Ishikawa (cell line): ENCODE measurements around the gene POLR2L.

Experiments
- CEBPB ChIP-seq: IDR thresholded peaks from 2 replicates; pipeline ENCODE4 v1.6.1; 2012
- CREB1 ChIP-seq: IDR thresholded peaks from 2 replicates; pipeline ENCODE4 v1.6.1; 2012; ENCODE audit warnings: low read depth
- EGR1 ChIP-seq: IDR thresholded peaks from 2 replicates; pipeline ENCODE4 v1.6.1; 2012
- EP300 ChIP-seq: IDR thresholded peaks from 2 replicates; pipeline ENCODE4 v1.6.1; 2012; ENCODE audit warnings: borderline replicate concordance
- FOXM1 ChIP-seq: IDR thresholded peaks from 2 replicates; pipeline ENCODE4 v1.6.1; 2012; ENCODE audit warnings: low read depth, borderline replicate concordance
- NFIC ChIP-seq: IDR thresholded peaks from 2 replicates; pipeline ENCODE4 v1.6.1; 2012
- RAD21 ChIP-seq: IDR thresholded peaks from 2 replicates; pipeline ENCODE4 v1.6.1; 2012; ENCODE audit warnings: low read depth
- TAF1 ChIP-seq: IDR thresholded peaks from 2 replicates; pipeline ENCODE4 v1.6.1; 2012; ENCODE audit warnings: low read depth, mild to moderate bottlenecking
- TCF12 ChIP-seq: IDR thresholded peaks from 2 replicates; pipeline ENCODE4 v1.6.1; 2012; ENCODE audit warnings: low read depth
- TEAD4 ChIP-seq: IDR thresholded peaks from 2 replicates; pipeline ENCODE4 v1.6.1; 2012
- YY1 ChIP-seq: IDR thresholded peaks from 2 replicates; pipeline ENCODE4 v1.6.1; 2012; ENCODE audit warnings: low read depth
- ZBTB7A ChIP-seq: IDR thresholded peaks from 2 replicates; pipeline ENCODE4 v1.6.1; 2012; ENCODE audit warnings: low read depth
- TF ChIP-seq, protein P1 (sequence below): IDR thresholded peaks from 2 replicates; pipeline ENCODE4 v1.6.1; 2012; ENCODE audit warnings: low read depth, mild to moderate bottlenecking
- TF ChIP-seq, protein P2 (sequence below): IDR thresholded peaks from 2 replicates; pipeline ENCODE4 v1.6.1; 2012
- TF ChIP-seq, protein P3 (sequence below): IDR thresholded peaks from 2 replicates; pipeline ENCODE4 v1.6.1; 2012

The POLR2L gene

DNA sequence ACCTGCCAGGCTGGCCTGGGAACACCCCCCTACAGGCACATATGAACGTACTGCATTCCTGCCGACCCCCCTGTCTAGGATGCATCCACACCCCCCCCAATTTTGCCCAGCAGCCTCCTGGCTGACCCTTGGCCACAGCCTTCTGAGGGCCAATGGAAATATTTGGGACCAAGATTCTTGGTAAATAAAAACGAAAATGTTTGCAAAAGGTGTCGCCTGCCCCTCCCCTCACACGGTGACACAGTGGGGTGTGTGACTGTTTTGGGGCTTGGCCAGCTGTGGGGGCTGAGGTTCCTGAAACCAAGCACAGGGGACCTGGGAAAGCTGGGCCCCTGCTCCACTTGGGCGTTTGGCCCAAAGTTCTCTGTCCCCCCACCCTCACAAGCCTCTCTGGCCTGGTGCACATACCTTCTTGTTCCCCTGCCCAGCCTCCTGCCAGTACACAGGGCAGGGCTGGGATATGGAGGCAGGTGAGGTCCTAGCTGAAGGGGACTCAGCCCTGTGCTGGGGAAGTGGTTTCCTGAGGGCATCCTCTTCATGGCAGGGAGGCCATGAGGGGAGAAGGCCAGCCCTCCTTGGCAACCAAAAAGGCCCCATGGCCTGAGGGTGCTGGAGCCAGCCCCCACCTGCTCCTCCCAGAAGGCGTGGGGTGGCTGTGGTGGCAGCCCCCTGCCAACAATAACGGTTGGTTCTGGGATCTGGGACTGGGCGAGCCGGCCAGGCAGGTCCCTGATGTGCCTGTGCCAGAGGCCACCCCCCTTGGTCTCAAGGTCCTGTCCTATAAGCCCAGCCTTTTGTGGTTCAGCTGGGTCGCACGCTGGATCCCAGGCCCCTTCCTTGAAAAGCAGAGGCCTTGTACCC, 16.7 kb downstream of the POLR2L start:
- TF ChIP-seq RAD21 (no peak), CEBPB (no peak), EP300 (no peak), YY1 (no peak), CREB1 (no peak)
- TF ChIP-seq, protein P1, sequence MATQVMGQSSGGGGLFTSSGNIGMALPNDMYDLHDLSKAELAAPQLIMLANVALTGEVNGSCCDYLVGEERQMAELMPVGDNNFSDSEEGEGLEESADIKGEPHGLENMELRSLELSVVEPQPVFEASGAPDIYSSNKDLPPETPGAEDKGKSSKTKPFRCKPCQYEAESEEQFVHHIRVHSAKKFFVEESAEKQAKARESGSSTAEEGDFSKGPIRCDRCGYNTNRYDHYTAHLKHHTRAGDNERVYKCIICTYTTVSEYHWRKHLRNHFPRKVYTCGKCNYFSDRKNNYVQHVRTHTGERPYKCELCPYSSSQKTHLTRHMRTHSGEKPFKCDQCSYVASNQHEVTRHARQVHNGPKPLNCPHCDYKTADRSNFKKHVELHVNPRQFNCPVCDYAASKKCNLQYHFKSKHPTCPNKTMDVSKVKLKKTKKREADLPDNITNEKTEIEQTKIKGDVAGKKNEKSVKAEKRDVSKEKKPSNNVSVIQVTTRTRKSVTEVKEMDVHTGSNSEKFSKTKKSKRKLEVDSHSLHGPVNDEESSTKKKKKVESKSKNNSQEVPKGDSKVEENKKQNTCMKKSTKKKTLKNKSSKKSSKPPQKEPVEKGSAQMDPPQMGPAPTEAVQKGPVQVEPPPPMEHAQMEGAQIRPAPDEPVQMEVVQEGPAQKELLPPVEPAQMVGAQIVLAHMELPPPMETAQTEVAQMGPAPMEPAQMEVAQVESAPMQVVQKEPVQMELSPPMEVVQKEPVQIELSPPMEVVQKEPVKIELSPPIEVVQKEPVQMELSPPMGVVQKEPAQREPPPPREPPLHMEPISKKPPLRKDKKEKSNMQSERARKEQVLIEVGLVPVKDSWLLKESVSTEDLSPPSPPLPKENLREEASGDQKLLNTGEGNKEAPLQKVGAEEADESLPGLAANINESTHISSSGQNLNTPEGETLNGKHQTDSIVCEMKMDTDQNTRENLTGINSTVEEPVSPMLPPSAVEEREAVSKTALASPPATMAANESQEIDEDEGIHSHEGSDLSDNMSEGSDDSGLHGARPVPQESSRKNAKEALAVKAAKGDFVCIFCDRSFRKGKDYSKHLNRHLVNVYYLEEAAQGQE = no peak

DNA sequence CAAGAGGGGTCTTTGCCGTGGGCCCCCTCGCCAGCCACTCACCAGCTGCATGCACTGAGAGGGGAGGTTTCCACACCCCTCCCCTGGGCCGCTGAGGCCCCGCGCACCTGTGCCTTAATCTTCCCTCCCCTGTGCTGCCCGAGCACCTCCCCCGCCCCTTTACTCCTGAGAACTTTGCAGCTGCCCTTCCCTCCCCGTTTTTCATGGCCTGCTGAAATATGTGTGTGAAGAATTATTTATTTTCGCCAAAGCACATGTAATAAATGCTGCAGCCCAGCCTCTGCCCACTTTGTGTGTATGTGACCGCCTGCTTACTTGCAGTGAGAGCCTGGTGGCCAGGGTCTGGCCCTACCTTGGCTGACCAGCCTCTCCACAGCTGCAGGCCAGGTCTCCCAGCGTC, 17.4 kb downstream of the POLR2L start:
- TF ChIP-seq YY1 (no peak), TEAD4 (no peak), FOXM1 (no peak), RAD21 (no peak), EGR1 (no peak), NFIC (no peak), TAF1 (no peak), ZBTB7A (no peak), CEBPB (no peak), TCF12 (no peak), CREB1 (no peak), EP300 (no peak)
- TF ChIP-seq, protein P1 = no peak
- TF ChIP-seq, protein P2, sequence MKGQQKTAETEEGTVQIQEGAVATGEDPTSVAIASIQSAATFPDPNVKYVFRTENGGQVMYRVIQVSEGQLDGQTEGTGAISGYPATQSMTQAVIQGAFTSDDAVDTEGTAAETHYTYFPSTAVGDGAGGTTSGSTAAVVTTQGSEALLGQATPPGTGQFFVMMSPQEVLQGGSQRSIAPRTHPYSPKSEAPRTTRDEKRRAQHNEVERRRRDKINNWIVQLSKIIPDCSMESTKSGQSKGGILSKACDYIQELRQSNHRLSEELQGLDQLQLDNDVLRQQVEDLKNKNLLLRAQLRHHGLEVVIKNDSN = no peak
- TF ChIP-seq, protein P3, sequence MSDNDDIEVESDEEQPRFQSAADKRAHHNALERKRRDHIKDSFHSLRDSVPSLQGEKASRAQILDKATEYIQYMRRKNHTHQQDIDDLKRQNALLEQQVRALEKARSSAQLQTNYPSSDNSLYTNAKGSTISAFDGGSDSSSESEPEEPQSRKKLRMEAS = no peak

DNA sequence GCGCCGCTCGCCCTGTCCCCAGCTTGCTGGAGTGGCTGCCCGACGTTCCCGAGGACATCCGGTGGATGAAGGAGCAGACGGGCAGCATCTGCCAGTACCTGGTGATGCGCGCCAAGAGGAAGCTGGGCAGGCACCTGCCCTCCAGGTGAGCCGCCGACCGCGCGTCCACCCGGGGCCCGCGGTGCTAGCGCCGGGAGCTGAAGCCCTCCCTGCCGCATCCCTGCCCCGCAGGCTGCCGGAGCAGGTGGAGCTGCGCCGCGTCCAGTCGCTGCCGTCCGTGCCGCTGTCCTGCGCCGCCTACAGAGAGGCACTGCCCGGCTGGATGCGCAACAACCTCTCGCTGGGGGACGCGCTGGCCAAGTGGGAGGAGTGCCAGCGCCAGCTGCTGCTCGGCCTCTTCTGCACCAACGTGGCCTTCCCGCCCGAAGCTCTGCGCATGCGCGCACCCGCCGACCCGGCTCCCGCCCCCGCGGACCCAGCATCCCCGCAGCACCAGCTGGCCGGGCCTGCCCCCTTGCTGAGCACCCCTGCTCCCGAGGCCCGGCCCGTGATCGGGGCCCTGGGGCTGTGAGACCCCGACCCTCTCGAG, 17.9 kb downstream of the POLR2L start:
- TF ChIP-seq EGR1 (no peak), ZBTB7A (no peak), YY1 (no peak), TAF1 (no peak)
- TF ChIP-seq, protein P2 = no peak

DNA sequence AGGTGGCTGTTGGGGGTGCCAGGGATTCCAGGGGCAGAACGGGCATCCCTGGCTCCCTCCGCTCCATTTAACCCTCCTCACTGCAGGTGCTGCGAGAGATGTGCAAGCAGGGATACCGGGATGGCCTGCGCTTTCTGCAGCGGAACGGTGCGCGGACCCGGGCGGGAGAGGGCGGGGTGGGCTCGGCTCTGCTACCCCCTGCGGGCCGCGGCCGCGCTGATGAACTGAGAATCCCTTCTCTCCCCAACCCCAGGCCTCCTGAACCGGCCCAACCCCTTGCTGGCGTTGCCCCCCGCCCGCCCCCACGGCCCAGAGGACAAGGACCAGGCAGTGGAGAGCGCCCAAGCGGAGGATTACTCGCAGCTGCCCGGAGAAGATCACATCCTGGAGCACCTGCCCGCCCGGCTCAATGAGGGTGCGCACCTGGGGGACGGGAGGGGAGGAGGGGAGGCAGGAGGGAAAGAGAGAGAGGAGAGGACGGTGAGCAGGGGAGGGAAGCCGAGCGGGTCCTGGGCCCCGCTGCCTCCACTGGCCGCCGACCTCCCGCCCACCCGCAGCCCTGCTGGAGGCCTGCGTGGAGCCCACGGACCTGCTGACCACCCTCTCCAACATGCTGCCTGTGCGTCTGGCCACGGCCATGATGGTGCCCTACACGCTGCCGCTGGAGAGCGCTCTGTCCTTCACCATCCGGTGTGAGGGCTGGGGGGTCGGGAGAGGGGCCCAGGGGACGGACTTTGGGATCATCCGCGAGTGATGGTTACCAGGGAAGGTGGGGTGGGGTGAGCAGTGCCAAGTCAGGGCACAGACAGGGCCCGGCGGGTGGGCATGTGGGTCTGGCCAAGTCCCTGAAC, 18.7 kb downstream of the POLR2L start:
- no peak for TF ChIP-seq FOXM1
- TF ChIP-seq EGR1 = no peak
- TF ChIP-seq TAF1 = no peak
- TF ChIP-seq, protein P2 = no peak
- TF ChIP-seq ZBTB7A = no peak
- TF ChIP-seq EP300 = no peak
- TF ChIP-seq, protein P3 = no peak
- TF ChIP-seq CEBPB = no peak
- TF ChIP-seq CREB1 = no peak
- no peak for TF ChIP-seq RAD21
